Measurements from ENCODE around the gene BRWD1. TPM values are rescaled to one million over a fixed set of nuclear protein-coding genes. Genes with fewer than 3 reads are reported as not detected.

The BRWD1 gene
- total RNA-seq, 1 donor from 2014 or later = 19.5 TPM

DNA sequence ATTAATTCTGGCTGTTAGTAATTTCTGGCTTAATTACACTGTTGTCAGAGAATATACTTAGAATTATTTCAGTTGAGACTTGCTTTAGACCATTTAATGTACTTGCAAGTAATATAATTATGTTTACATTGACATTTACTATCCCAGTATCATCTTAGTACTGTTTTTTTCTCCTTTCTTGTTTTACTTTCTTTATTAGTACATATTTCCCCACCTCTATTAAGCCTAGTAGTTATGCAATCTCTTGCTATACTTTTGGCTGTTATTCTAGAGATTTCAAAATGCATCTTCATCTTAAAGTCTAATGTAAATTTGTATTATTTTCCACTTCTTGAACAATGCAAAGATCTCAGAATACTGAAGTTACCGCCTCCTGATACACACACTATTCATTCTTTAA, 24.4 kb downstream of the BRWD1 start:
- H3K4me3 ChIP-seq (ENCODE audit: low read depth, low read length) = no peak overlapping the region
- no peak for DNase-seq (ENCODE audit: low read depth)
- TF ChIP-seq, protein P1, sequence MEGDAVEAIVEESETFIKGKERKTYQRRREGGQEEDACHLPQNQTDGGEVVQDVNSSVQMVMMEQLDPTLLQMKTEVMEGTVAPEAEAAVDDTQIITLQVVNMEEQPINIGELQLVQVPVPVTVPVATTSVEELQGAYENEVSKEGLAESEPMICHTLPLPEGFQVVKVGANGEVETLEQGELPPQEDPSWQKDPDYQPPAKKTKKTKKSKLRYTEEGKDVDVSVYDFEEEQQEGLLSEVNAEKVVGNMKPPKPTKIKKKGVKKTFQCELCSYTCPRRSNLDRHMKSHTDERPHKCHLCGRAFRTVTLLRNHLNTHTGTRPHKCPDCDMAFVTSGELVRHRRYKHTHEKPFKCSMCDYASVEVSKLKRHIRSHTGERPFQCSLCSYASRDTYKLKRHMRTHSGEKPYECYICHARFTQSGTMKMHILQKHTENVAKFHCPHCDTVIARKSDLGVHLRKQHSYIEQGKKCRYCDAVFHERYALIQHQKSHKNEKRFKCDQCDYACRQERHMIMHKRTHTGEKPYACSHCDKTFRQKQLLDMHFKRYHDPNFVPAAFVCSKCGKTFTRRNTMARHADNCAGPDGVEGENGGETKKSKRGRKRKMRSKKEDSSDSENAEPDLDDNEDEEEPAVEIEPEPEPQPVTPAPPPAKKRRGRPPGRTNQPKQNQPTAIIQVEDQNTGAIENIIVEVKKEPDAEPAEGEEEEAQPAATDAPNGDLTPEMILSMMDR (conservative IDR thresholded peaks at IDR 0.05; ENCODE audit: low read depth, low read length) = no peak

DNA sequence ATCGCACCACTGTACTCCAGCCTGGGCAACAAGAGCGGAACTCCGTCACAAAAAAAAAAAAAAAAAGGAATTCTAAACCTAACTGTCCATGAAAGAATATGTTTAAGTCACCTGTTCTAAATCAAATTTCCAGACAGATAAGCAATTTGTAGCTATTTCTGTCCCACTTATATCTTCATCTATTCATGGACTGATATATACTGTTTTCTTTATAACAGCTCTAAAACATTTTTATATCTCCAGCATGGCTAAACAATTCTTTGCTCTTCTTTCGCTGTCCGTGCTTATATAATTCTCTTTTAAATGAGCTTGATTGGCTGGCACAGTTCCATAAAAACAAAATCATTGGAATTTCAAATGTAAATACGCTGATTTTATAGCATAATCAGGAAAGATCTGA, 30.5 kb downstream of the BRWD1 start:
- DNase-seq (ENCODE audit: low read depth) = no peak
- H3K4me3 ChIP-seq (ENCODE audit: low read depth, low read length) = no peak overlapping the region
- TF ChIP-seq, protein P1 (conservative IDR thresholded peaks at IDR 0.05; ENCODE audit: low read depth, low read length) = no peak

DNA sequence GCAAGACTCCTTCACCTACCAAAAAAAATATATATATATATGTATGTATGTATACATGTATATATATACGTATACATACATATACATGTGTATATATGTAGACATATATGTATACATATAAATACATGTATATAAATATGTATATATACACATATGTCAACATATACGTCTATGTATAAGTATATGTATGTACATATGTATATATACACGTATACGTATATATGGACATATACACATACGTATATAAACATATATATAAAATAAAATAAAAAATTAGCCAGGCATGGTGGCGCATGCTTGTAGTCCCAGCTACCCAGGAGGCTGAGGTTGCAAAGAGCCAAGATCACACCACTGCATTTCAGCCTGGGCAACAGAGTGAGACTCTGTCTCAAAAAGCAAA, 31.6 kb downstream of the BRWD1 start:
- no peak for DNase-seq (ENCODE audit: low read depth)
- TF ChIP-seq, protein P1 (conservative IDR thresholded peaks at IDR 0.05; ENCODE audit: low read depth, low read length) = no peak
- H3K4me3 ChIP-seq (ENCODE audit: low read depth, low read length) = no peak overlapping the region

DNA sequence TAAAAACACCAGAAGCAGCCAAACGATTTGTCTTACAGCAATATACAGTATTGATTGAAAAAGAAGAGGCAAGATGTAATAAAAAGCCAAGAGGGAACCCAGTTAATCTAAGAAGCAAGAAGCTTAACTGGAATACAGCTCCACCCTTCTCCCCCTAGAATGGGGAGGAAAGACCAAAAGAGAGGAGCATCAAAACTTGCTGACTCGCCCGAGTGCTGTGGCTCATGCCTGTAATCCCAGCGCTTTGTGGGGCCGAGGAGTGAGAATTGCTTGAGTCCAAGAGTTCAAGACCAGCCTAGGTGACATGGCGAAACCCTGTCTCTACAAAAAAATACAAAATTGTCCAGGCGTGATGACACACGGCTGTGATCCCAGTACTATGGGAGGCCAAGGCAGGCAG, 32.2 kb downstream of the BRWD1 start:
- TF ChIP-seq, protein P1 (conservative IDR thresholded peaks at IDR 0.05; ENCODE audit: low read depth, low read length) = no peak
- DNase-seq (ENCODE audit: low read depth) = no peak
- H3K4me3 ChIP-seq (ENCODE audit: low read depth, low read length) = no peak overlapping the region

DNA sequence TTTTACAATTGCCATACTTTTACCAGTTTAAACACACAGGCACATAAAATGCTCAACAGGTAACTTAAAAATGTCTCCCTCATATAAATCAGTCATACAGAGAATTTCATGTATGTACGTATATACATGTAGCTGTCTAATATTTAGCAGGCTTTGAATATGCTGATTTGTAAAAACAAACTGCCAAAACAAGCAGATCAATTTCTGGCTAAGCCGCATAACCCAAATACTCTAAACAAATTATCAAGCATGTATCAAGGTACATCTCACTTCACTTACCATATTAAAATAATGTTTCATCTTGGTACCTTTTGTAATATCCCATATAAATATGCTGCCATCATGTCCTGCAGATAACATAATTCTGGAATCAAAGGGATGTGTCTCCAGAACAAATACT, 43.8 kb downstream of the BRWD1 start:
- TF ChIP-seq, protein P1 (conservative IDR thresholded peaks at IDR 0.05; ENCODE audit: low read depth, low read length) = no peak
- no peak overlapping the region for H3K4me3 ChIP-seq (ENCODE audit: low read depth, low read length)
- no peak for DNase-seq (ENCODE audit: low read depth)

DNA sequence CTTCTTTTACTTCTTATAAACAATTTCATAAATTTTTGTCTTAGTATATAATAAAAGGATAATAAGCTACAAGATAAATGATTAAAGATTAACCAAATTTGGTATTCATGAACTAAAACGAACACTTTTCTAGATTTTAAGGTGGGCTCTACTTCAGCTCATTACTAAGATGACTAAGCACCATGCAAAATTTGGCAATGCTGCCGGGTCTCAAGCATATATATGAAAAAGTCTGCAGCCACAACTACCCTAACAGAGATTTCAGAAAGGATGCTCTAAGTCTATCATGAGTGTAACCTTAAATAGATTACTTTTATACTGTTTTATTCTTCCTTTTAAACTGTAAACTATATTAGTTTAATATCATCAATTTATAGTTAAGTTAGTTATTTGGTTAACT, 47.8 kb downstream of the BRWD1 start:
- no peak for DNase-seq (ENCODE audit: low read depth)

DNA sequence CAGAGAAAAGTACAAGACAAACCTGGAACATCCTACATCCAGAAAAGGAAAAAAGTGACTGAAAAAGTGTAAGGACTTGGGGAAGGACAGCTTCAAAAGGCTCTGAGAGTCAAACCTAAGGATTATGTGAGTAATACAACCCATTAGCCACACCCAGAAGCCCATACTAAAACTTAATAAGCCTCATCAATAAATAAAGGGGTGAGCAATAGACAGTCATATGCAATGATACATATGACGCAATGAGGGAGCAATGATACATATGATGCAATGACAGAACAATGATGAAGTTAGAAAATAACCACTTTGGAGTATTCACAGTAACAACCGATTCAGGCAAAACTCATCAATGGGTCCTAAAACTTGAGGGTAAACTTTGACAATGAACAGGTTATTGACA, 50.1 kb downstream of the BRWD1 start:
- no peak for DNase-seq (ENCODE audit: low read depth)
- TF ChIP-seq, protein P1 (conservative IDR thresholded peaks at IDR 0.05; ENCODE audit: low read depth, low read length) = no peak
- no peak overlapping the region for H3K4me3 ChIP-seq (ENCODE audit: low read depth, low read length)

More for the DNA sequence above, 47.8 kb downstream of the BRWD1 start:
- H3K4me3 ChIP-seq (ENCODE audit: low read depth, low read length) = no peak overlapping the region
- TF ChIP-seq, protein P1 (conservative IDR thresholded peaks at IDR 0.05; ENCODE audit: low read depth, low read length) = no peak
